GM23338 (cell line): ENCODE data around the gene TFB2M. TPM values are rescaled to one million over a fixed set of nuclear protein-coding genes. Genes with fewer than 3 reads are reported as not detected.

Source experiments
- ATAC-seq: fragments of 200-7000 bp; cut with Tn5 transposase; 3 replicates; pipeline ENCODE4 v1.9.1; 2020
- DNase-seq: peaks from one replicate; pipeline ENCODE4 v3.0.0-alpha.2; 2015; ENCODE audit warnings: low spot score
- H2AFZ ChIP-seq: fragments of 200-600 bp; sonication (generic); 2 replicates; pipeline ENCODE4 v1.8.0; 2016; ENCODE audit warnings: antibody characterized with exemption, mild to moderate bottlenecking, moderate library complexity
- H3F3A ChIP-seq: fragments of 200-600 bp; sonication (generic); replicated peaks from 2 replicates; pipeline ENCODE4 v1.8.0; 2017; ENCODE audit warnings: antibody characterized with exemption, mixed run types, low read depth
- H3K27ac ChIP-seq: fragments of 200-600 bp; sonication (generic); 2 replicates; pipeline ENCODE4 v1.6.1; 2016; ENCODE audit warnings: low read depth
- H3K27me3 ChIP-seq: fragments of 200-600 bp; sonication (generic); 2 replicates; pipeline ENCODE4 v1.8.0; 2016; ENCODE audit warnings: mild to moderate bottlenecking, mixed run types, moderate library complexity; ENCODE audit not compliant: insufficient read depth
- H3K36me3 ChIP-seq: fragments of 200-600 bp; sonication (generic); 2 replicates; pipeline ENCODE4 v1.8.0; 2016; ENCODE audit warnings: mild to moderate bottlenecking; ENCODE audit not compliant: insufficient read depth
- H3K4me1 ChIP-seq: fragments of 200-600 bp; sonication (generic); 2 replicates; pipeline ENCODE4 v1.8.0; 2016; ENCODE audit warnings: mild to moderate bottlenecking, moderate library complexity; ENCODE audit not compliant: insufficient read depth
- H3K4me2 ChIP-seq: fragments of 200-600 bp; sonication (generic); 2 replicates; pipeline ENCODE4 v1.7.1; 2017; ENCODE audit warnings: mixed run types
- H3K4me3 ChIP-seq: fragments of 200-600 bp; sonication (generic); 2 replicates; pipeline ENCODE4 v1.6.1; 2016; ENCODE audit warnings: mixed run types
- H3K79me2 ChIP-seq: fragments of 200-600 bp; sonication (generic); replicated peaks from 2 replicates; pipeline ENCODE4 v1.8.0; 2017; ENCODE audit warnings: mild to moderate bottlenecking; ENCODE audit not compliant: insufficient read depth
- H3K9me2 ChIP-seq: fragments of 200-600 bp; sonication (generic); 2 replicates; pipeline ENCODE4 v1.8.0; 2017; ENCODE audit not compliant: insufficient read depth
- H4K20me1 ChIP-seq: fragments of 200-600 bp; sonication (generic); replicated peaks from 2 replicates; pipeline ENCODE4 v1.8.0; 2017; ENCODE audit warnings: mild to moderate bottlenecking; ENCODE audit not compliant: insufficient read depth
- H3K27ac Mint-ChIP-seq: 2 replicates; pipeline ENCODE4 v1.8.0; 2020; ENCODE audit warnings: inconsistent platforms, mild to moderate bottlenecking, moderate library complexity, mixed read lengths
- H3K27me3 Mint-ChIP-seq: 3 replicates; pipeline ENCODE4 v1.8.0; 2022; ENCODE audit warnings: low read depth, mild to moderate bottlenecking, moderate library complexity, mixed read lengths, inconsistent platforms; ENCODE audit not compliant: insufficient read depth, poor library complexity
- H3K36me3 Mint-ChIP-seq: 3 replicates; pipeline ENCODE4 v1.8.0; 2021; ENCODE audit warnings: low read depth, mild to moderate bottlenecking, inconsistent platforms, moderate library complexity, mixed read lengths
- H3K4me1 Mint-ChIP-seq: 3 replicates; pipeline ENCODE4 v1.8.0; 2020; ENCODE audit warnings: mild to moderate bottlenecking, inconsistent platforms, mixed read lengths
- H3K4me3 Mint-ChIP-seq: 3 replicates; pipeline ENCODE4 v1.8.0; 2021; ENCODE audit warnings: moderate library complexity, mild to moderate bottlenecking, inconsistent platforms, mixed read lengths
- H3K9me3 Mint-ChIP-seq: 3 replicates; pipeline ENCODE4 v1.8.0; 2020; ENCODE audit warnings: moderate library complexity, mild to moderate bottlenecking, inconsistent platforms, mixed read lengths
- CREB1 ChIP-seq: fragments of 250-450 bp; sonication (Bioruptor Pico); IDR thresholded peaks from 2 replicates; pipeline ENCODE4 v1.5.0; 2020; ENCODE audit warnings: low read depth, mild to moderate bottlenecking, moderate library complexity
- CTCF ChIP-seq, 2 experiments: fragments of 200-600 bp in 1 of 2; sonication (generic) in 1 of 2; conservative IDR thresholded peaks; 2 replicates each; pipeline versions ENCODE4 v1.5.1 to v1.6.1; 2016 to 2017; ENCODE audit warnings: antibody characterized with exemption in 2 of 2, low read depth in 2 of 2, mild to moderate bottlenecking in 2 of 2, moderate library complexity in 1 of 2
- ETS1 ChIP-seq: IDR thresholded peaks from 2 replicates; pipeline ENCODE4 v1.6.1; 2016; ENCODE audit warnings: antibody characterized with exemption
- EZH2 ChIP-seq: fragments of 200-600 bp; sonication (generic); IDR thresholded peaks from one replicate; pipeline ENCODE4 v1.8.0; 2017; ENCODE audit warnings: antibody characterized with exemption, mild to moderate bottlenecking, low read depth; ENCODE audit not compliant: unreplicated experiment
- JUNB ChIP-seq: IDR thresholded peaks from one replicate; pipeline ENCODE4 v1.6.1; 2016; ENCODE audit warnings: antibody characterized with exemption; ENCODE audit not compliant: unreplicated experiment
- REST ChIP-seq: IDR thresholded peaks from one replicate; pipeline ENCODE4 v1.6.1; 2018; ENCODE audit warnings: antibody characterized with exemption; ENCODE audit not compliant: unreplicated experiment
- ZNF114 ChIP-seq: fragments of 250-450 bp; sonication (Bioruptor Pico); IDR thresholded peaks from 2 replicates; pipeline ENCODE4 v1.5.0; 2020; ENCODE audit warnings: mild to moderate bottlenecking, moderate library complexity
- ZNF331 ChIP-seq: fragments of 250-450 bp; sonication (Bioruptor Pico); IDR thresholded peaks from 2 replicates; pipeline ENCODE4 v1.5.0; 2020; ENCODE audit warnings: low read depth, mild to moderate bottlenecking, moderate library complexity
- polyA plus RNA-seq: library from polyadenylated mRNA; unstranded; fragments of >200 nt; fragmentation: Nextera tagmentation; extraction: Ambion mirVana; gene quantifications from 2 replicates; pipeline ENCODE4 v1.2.1, GENCODE V29; 2016
- total RNA-seq: library from RNA; depleted of rRNA; stranded (reverse); fragments of >200 nt; shearing (Covaris generic); gene quantifications from 2 replicates; pipeline ENCODE4 v1.2.3, GENCODE V29; 2014

TFB2M gene
- total and polyA plus RNA-seq, 2 experiments from 2014 or later, result 18.7 to 24.9 TPM

GRCh38 chr1:246566813-246567645, 968 bp upstream of the TFB2M start (continued):
- TF ChIP-seq CREB1, result no peak
- TF ChIP-seq CTCF (conservative IDR thresholded peaks at IDR 0.05; ENCODE audit: low read depth in 2 of 2), result no peak
- no peak for TF ChIP-seq REST
- no peak for TF ChIP-seq ZNF331 (CRISPR knock-in tag)
- no peak for TF ChIP-seq ETS1
- TF ChIP-seq JUNB, result no peak

- Histone ChIP-seq H3K4me3 (peak overlapping the region; percentile 95), H3K27me3 (no peaks in the 10 kb centered on the region), H3K79me2 (peaks cover 80% of the 10 kb centered on the region), H3K36me3 (no peaks in the 10 kb centered on the region), H4K20me1 (peaks cover 8% of the 10 kb centered on the region; the same call in 1 of the 2 replicates), H3F3A (no peaks in the 10 kb centered on the region), H3K9me2 (no peaks in the 10 kb centered on the region), H3K4me2 (peak overlapping the region; percentile 82), H3K4me1 (peaks cover 13% of the 10 kb centered on the region; the same call in 1 of the 2 replicates), H3K27ac (peak overlapping the region; percentile 93), H2AFZ (peak overlapping the region; percentile 64; the same call in 1 of the 2 replicates)
- Mint-ChIP-seq H3K4me1 (peaks cover 9% of the 10 kb centered on the region), H3K36me3 (peaks cover 17% of the 10 kb centered on the region), H3K9me3 (no peaks in the 10 kb centered on the region), H3K4me3 (peak overlapping the region; percentile 98), H3K27me3 (peaks cover 7% of the 10 kb centered on the region), H3K27ac (peak overlapping the region; percentile 97)
- ATAC-seq (peak; percentile 13), DNase-seq (peak; percentile 79)
- TF ChIP-seq EZH2, result no peak
- TF ChIP-seq CTCF (conservative IDR thresholded peaks at IDR 0.05; ENCODE audit: low read depth in 2 of 2), result no peak
- TF ChIP-seq ZNF114 (CRISPR knock-in tag), result no peak
These were observed 322 bp downstream of the TFB2M start for GRCh38 chr1:246565751-246566127.
